NCI-H1105 (cell line): Measurements from ENCODE around the gene LFNG.

Experiments used
- DNase-seq: peaks from one replicate; lab custom pipeline; 2025; lab: John Stamatoyannopoulos, UW

Gene LFNG

GRCh38 chr7:2519119-2519930 is at the start of gene LFNG:
TSS of gene LFNG (plus strand) at chr7:2519774. CDS start at chr7:2519862, 88 bp downstream.
- DNase-seq = peak; percentile 89

GRCh38 chr7:2470204-2471021 is 49.2 kb upstream of the LFNG start:
- no peak for DNase-seq

GRCh38 chr7:2471022-2471329 is 48.6 kb upstream of the LFNG start:
- DNase-seq = no peak

DNA sequence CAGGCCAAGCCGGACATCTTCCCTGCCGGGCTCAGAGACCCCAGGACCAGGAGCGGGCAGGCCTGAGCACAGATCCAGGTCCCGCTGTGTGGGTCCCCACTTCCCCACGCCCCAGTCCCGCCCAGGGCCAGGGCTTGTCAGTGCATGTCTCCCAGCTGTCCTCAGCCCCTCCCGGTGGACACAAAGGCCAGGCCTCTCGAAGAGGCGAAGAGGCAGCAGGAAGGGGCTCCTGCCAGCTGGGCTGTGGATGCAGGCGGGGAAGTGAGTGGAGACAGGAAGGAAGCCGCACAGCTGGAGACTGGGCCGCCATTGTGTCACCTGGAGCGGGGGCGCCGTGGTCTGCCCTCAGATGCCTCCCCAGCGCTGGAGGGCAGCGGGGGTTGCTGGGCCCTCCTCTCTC is 48.2 kb upstream of the LFNG start:
- no peak for DNase-seq

DNA sequence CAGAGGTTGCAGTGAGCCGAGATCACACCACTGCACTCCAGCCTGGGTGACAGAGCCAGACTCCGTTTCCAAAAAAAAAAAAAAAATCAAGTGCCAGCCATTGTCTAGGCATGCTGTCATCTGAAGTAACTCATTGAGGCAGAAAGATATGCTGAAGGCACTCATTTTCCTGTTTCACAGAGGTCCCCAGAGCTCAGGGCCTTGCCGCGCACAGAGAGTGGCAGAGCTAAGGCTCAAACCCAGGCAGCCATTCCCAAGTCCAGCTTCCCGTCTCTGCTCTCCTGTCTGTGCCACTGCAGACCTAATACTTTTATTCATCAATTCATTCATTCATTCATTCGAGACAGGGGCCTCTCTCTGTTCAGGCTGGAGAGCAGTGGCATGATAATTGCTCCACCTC is 46.8 kb upstream of the LFNG start:
- no peak for DNase-seq

DNA sequence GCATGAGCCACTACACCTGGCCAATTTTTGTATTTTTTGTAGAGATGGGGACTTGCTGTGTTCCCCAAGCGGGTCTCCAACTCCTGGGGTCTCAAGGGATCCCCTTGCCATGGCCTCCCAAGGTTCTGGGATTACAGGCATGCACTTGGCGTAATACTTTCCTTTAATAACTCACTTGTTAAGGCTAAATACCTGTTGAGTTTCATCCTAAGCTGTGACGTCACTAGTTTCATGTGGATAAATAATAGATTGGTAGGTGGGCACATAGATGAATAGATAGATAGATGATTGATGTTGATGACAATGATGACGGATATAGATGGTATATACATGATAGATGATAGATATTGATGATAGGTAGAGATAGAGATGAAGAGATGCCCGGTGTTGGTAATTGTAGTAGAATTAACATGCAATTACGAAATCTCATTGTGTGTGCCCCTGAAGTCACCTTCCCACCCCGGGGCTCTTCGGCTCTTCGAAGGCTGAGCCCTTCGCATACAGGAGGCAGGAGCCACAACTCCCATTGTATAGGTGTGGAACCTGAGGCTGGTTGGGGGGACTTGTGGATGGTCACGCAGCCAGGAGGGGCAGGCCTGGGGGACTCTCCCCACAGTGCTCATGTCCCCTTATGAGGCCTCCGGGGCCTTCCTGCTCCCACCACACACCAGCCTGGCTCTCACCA is 45.9 kb upstream of the LFNG start:
- DNase-seq = no peak

- no peak for DNase-seq
These were observed 45.4 kb upstream of the LFNG start for GRCh38 chr7:2474224-2474623.

DNA sequence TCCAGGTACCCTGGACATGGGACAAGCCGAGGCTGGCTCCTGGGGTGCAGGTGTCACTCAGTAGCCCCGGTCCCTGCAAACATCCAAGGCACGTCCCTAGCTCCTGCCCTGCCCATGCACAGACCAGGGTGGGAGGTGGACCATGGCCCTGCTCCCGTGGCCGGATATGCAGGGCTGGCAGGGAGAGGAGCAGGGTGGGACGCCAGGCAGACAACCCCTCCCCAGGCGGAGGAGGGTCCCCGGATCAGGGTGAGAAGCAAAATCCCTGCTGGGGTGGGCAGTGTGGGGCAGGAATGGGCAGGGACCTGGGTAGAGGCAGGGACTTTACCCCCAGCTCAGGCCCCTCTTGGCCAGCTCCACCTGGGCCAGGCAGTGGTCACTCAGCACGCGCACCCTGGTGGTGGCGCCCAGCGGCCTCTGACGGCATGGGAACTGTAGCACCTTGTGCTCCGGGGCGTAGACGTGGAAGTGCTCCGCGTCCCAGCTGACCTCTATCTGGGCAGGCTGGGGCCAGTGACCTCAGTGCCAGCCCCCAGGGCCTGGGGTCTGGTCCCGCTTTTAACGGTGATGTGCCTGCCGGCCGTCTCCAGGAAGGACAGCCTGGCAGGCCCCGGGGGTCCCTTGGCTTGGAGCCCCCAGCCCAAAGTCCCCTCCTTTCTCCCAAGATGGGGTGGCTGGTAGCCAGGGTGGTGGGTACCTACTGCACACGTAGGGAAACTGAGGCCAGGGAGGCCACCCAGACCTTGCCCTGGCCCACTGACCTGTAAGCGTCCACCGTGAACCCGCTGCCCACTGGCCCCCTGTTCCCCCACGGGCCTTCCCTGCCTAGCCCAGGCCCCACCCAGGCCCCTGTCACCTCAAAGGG is 44.5 kb upstream of the LFNG start:
- DNase-seq = no peak

GRCh38 chr7:2475678-2476015 is 43.9 kb upstream of the LFNG start:
- DNase-seq = no peak

GRCh38 chr7:2476298-2476697 is 43.3 kb upstream of the LFNG start, which contains the start of gene GRIFIN:
TSS of gene GRIFIN (minus strand) at chr7:2476398. CDS start at chr7:2476383, 15 bp downstream.
- DNase-seq = no peak

- no peak for DNase-seq
These were observed 42.7 kb upstream of the LFNG start for GRCh38 chr7:2476776-2477446.

DNA sequence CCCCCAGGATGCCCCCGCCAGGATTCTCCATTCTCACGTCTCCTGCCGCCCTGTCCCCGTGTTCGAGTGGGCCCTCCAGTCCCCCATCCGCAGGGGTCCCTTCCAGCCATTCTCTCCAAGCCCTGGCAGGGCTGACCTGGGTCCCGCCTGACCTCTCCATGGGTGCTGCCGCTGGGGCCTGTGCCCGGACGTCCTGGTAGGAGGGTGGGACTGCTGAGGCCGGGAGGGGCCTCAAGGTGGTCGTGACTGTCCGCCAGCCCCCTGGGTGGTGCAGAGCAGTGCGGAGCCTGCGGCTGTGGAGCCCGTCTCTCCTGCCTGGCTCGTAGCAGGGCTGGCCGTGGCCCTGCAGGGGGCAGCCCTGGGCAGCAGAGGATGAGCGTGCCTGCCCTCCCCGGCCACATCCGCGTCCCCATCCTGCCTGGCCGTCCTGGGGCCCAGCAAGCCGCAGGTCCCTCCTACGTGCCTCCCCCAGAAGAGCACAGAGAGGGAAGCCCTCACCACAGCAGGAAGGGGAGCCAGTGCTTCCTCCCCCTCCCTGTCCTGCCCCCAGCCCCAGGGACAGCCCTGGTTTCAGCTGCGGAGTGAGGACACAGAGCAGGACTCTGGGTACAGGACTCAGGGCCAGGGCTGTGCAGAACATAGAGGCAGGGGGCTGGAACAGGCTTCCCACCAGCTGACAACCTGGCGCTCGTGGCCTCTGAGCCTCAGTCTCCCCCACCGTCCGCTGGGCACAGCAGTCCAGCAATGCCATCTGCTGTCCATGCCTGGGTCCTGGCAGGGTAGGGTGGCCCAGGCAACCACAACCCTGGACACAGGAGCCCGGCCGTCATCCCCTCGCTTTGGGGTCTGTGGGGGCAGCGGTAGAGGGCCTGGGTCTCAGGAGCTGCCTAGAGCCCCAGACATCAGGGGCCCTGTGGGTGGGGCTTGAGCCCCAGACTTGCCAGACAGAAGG is 41.9 kb upstream of the LFNG start:
- no peak for DNase-seq

DNA sequence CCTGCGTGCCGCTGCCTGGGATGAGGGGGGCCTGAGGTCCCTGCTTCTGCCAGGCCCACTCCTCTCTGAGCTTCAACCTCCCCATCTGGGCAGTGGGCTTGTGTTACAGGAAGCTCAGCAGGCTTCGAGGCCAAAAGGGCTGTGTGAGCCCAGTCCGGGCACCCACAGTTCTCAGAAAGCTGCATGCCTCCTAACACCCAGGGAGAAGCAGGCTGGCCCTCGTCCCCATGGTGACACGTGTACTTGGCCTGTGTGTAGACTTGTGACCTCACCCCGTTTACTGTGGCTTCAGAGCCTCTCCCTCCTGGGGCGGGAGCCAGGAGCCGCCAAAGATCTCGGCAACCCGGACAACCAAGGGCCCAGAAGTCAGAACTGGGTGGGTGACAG is 41.2 kb upstream of the LFNG start:
- DNase-seq = no peak

GRCh38 chr7:2478800-2479199 is 40.8 kb upstream of the LFNG start:
- no peak for DNase-seq

- no peak for DNase-seq
These were observed 40.1 kb upstream of the LFNG start for GRCh38 chr7:2479276-2480069.

DNA sequence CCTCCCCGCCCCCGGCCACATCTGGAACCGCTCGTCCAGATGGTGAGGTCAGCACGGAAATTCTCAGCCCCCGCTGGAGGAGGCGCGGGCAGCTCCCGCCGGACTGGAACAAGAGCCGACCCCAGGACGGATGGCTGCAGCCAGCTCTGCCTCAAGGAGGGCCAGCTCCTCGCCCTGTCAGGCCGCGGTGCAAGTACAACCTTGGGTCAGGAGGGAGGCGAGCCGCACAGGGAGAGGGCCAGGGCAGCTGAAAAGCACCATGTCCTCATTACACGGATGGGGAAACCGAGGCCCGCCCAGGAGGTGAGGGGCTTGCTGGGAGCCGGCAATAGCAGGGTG is 39.5 kb upstream of the LFNG start:
- DNase-seq = no peak

DNA sequence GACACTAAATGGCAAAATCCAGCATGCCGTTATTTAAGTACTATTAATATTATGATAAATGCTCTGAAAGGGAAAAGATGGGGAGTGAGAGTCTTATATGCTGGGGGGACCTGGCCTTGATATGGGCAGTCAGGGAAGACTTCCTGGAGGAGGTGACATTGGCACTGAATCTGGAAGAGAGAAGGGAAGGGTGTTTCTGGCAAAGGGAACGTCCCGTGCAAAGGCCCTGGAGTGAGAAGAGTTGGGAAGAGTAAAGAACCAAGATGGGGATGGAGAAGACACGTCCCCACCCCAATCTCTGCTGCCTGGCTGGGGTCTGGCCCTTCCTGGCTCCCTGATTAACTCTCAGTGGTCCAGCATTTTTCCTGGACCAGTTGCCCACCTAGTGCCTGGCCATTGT is 38.4 kb upstream of the LFNG start:
- DNase-seq = no peak

- no peak for DNase-seq
These were observed 36.7 kb upstream of the LFNG start for GRCh38 chr7:2482725-2483451.

GRCh38 chr7:2483494-2483893 is 36.1 kb upstream of the LFNG start:
- no peak for DNase-seq
